Measurements from ENCODE around the gene CFAP92.

The CFAP92 gene

GRCh38 chr3:128987302-128988100 lies 6.4 kb downstream of the CFAP92 start:
- no peak for FAIRE-seq

DNA sequence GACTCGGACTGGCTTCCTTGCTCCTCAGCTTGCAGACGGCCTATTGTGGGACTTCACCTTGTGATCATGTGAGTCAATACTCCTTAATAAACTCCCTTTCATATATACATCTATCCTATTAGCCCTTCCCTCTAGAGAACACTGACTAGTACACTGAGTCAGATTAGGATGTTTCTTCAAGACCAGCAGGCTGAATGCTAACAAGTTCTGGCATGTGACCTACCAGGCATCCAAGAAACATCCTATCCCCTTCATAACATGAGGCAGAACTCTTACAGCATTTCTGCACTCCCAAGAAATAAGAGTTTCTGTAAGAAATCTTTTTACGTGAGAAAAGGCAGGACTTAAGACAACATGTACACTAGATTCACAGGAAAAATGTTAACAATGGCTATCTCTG lies 9.3 kb downstream of the CFAP92 start:
- no peak for FAIRE-seq

DNA sequence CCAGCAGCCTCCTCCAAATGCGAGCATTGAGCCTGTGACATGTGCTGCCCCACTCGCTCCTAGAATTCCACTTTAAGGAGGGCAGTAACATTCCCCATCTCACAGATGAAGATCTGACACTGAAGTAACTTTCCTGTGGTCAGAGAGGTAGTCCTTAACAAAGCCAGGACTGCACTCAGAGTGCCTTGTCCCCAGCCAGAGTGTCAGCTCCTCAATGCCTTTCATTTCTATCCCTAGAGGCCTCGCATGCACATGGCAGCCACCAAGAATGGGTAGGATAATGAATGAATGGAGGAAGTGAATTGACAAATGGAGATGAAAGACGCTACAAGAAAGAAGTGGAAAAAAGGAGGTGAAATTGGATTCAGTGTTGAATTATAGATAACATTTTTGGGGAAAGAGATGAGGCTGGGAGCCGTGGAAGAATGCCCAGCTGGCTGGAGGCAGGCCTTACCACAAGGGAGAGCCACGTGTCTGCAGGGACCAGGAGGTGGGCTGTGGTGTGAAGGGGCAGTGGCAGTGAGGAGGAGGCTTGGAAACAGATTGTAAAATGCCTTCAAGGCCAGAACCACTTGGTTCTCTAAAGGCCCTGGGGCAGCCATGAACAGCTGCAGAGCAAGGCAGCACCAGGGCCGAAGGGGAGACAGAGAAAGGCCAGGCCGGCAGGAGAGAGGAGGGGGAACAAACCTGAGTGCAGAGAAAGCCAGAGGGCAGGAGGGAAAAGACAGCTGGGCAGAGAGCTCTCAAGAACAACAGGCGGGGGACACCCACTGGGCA lies 10.4 kb downstream of the CFAP92 start:
- no peak for FAIRE-seq

DNA sequence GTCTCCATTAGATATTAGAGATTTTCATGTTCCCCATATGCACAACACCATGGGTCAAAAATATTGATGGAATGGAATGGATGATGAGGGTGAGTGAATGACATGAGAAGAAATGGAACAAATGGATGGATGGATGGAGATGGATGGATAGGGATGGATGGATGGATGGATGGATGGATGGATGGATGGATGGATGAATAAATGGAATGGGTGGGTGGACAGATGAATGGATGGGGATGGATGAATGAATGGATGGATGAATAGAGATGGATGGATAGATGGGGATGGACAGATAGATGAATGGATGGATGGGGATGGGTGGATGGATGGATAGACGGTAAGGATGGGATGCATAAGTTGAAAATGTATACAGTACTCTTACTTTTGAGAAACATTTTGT lies 18.6 kb downstream of the CFAP92 start:
- FAIRE-seq, result no peak

DNA sequence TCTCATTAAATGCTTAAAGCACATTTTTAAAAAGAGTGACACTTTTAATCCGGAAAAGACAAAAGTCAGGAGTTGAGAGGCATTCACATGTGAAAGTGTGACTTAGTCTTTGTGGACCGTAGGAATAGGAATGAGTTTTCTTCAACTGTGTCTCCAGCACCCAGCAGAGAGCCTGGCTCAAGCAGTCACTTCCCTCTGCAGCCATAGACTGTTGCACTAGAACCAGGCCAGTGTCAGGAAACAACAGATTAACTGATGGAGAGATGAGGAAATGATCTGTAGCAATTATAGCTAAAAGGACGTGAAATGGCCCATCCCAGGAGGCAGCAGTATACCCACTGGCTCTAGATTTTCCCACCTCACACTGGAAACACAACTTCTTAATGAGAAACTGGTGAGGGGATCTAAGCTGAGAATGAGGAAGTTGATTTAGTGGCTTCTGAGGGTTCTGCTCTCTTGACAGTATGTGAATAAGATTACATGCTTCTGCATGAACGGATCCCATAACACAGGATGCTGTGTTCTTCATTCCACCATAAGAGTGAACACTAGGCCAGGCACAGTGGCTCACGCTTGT lies 19.8 kb downstream of the CFAP92 start:
- no peak for FAIRE-seq

- FAIRE-seq, result no peak
Measured at GRCh38 chr3:128971421-128972100, 22.3 kb downstream of the CFAP92 start.

- no peak for FAIRE-seq
Measured at GRCh38 chr3:128970740-128971047, 23.2 kb downstream of the CFAP92 start.

DNA sequence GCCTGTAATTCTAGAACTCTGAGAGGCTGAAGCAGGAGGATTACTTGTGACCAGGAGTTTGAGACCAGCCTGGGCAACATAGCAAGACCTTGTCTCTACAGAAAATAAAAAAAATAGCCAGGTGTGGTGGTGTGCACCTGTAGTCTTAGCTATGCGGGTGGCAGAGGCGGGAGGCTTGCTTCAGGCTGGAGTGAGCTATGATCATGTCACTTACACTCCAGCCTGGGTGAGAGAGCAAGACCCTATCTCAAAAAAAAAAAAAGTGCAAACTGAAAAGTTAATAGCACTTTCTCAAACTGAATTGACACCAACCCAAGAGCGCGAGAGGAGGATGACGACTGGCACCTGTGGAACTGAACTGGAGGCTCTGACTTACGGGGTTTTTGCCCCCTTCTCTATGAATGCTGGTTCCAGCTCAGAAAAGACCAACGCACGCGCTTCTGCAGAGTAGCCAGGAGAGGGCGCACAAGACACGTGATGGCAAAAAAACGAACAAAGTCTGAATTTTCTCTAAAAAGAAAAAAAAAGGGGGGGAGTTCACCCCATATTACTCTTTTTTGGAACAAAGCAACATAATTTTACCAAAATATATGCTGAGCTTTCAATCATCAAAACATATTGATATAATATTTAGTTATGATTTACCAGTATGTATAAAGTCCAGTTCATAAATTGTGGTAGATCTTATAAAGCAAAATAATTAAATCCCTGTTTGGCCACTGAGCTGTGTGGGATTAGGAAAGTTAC lies 23.7 kb downstream of the CFAP92 start:
- FAIRE-seq, result peak; percentile 82

- FAIRE-seq, result no peak
Measured at GRCh38 chr3:128967748-128968355, 26.0 kb downstream of the CFAP92 start.

GRCh38 chr3:128965818-128966217 lies 28.1 kb downstream of the CFAP92 start:
- no peak for FAIRE-seq

DNA sequence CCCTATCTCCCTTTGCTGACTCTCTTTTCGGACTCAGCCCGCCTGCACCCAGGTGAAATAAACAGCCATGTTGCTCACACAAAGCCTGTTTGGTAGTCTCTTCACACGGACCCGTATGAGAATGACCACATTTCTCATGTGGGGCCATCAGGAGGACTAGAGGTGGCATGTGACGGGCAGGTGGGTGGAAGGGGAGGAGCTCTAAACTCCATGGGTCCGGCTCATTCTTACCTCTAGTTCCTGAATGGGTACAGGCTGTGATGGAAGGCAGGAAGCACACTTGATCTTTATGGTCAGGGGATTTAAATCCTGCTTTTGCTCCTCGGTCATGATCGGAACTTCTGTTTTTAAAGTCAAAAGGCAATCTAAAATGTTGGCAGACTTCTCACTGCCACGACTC lies 28.6 kb downstream of the CFAP92 start:
- no peak for FAIRE-seq

- FAIRE-seq, result no peak
Measured at GRCh38 chr3:128956440-128956839, 37.4 kb downstream of the CFAP92 start.

GRCh38 chr3:128950223-128950938 lies 43.5 kb downstream of the CFAP92 start:
- no peak for FAIRE-seq

GRCh38 chr3:128949158-128949557 lies 44.7 kb downstream of the CFAP92 start:
- no peak for FAIRE-seq

DNA sequence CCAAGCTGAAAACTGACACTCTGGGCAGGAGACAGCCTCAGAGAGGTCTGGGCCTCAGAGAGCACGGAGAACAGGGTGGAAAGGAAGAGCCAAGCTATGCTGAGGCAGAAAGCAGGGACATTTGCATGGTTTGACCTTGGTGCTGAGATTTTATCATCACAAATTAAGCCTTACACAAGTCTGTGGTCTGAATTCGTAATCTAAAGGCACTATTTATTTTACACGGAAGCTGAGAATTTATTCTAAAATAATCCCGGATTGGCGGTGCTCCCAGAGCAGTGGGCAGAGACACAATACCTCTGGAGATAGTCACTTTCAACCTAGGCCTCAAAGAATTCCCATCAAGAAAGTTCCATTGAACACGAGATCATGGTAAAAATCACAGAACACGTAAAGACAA lies 47.5 kb downstream of the CFAP92 start:
- FAIRE-seq, result no peak

DNA sequence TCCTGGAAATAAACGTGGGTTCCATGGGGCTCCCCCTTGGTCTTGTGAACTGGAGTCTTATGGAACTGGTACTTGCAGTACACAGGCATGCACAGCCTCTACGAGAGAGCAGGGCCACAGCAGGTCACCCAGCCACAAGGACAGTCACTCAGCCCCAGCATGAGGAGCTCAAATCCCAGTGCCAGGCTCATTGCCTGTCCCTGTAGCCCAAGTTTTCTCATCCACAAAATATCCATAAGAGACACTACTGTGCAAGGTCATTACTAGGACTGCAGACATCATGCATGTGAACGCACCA lies 48.0 kb downstream of the CFAP92 start:
- FAIRE-seq, result no peak

- FAIRE-seq, result no peak
Measured at GRCh38 chr3:128945041-128945877, 48.6 kb downstream of the CFAP92 start.

DNA sequence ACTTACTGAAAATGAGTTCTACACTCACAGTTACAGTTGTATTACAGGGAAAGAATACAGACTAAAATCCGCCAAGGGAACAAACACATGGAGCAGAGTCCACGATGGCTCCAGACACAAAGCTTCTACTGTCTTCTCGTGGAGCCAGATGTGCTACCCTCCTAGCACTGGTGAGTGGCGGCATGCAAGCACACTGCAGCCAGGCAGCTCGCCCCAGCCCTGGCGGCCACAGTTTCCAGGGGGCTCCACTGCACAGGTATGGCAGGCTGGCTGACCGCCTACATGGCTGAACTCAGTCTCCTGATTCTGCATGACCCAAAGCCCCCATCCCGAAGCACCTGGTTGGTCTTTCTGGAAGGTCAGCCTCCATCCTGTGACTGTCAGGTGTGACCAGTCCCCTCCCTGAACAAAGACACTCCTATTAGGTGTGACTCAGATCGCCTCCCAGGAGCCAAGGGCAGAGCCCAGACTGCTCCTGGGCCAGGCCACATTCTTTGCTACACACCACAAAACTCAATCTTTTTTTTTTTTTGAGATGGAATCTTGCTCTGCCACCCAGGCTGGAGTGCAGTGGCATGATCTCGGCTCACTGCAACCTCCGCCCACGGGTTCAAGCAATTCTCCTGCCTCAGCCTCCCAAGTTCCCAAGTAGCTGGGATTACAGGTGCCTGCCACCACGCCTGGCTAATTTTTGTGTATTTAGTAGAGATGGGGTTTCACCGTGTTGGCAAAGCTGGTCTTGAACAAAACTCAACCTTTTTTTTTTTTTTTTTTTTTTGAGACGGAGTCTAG lies 51.5 kb downstream of the CFAP92 start:
- FAIRE-seq, result no peak

GRCh38 chr3:128940252-128940651 lies 53.6 kb downstream of the CFAP92 start:
- no peak for FAIRE-seq

- no peak for FAIRE-seq
Measured at GRCh38 chr3:128936341-128936740, 57.5 kb downstream of the CFAP92 start.

Data from G401.6 (cell line).